Thymus (tissue), 11 donors: ENCODE measurements around the gene MMP20. TPM values are rescaled to one million over a fixed set of nuclear protein-coding genes. Genes with fewer than 3 reads are reported as not detected.

ENCODE experiments used
- DNase-seq, 9 donors: peaks; one replicate each; pipeline ENCODE4 v3.0.0-alpha.2; 2013; ENCODE audit warnings: low spot score in 9 of 9, low read depth in 6 of 9, missing footprints in 1 of 9
- H3K27ac ChIP-seq, 2 donors: one replicate each; pipeline ENCODE4 v1.5.1; 2013; ENCODE audit warnings: control low read depth in 1 of 2, low read depth in 1 of 2, low read length in 1 of 2, mild to moderate bottlenecking in 1 of 2, moderate library complexity in 1 of 2
- H3K27me3 ChIP-seq, 2 donors: one replicate each; pipeline ENCODE4 v1.5.1; 2013; ENCODE audit warnings: low read length in 1 of 2; ENCODE audit not compliant: control insufficient read depth in 2 of 2, insufficient read depth in 1 of 2
- H3K36me3 ChIP-seq, 2 donors: one replicate each; pipeline ENCODE4 v1.5.1; 2013; ENCODE audit warnings: low read length in 1 of 2, mild to moderate bottlenecking in 1 of 2, moderate library complexity in 1 of 2; ENCODE audit not compliant: control insufficient read depth in 2 of 2, insufficient read depth in 2 of 2
- H3K4me1 ChIP-seq, 2 donors: one replicate each; pipeline ENCODE4 v1.5.1; 2013; ENCODE audit warnings: low read length in 2 of 2; ENCODE audit not compliant: control insufficient read depth in 2 of 2, insufficient read depth in 2 of 2
- H3K4me3 ChIP-seq, 2 donors: one replicate each; pipeline ENCODE4 v1.5.1; 2013; ENCODE audit warnings: low read length in 2 of 2, control low read depth in 1 of 2, mild to moderate bottlenecking in 1 of 2
- H3K9me3 ChIP-seq, 2 donors: one replicate each; pipeline ENCODE4 v1.5.1; 2013; ENCODE audit warnings: low read length in 1 of 2, mild to moderate bottlenecking in 1 of 2; ENCODE audit not compliant: control insufficient read depth in 2 of 2, insufficient read depth in 1 of 2
- WGBS: extraction: QIAGEN DNeasy Blood & Tissue Kit; methylation state at CpG from one replicate; pipeline ENCODE4 v1.1.7; 2013; 5-methylcytosine and 5-hydroxymethylcytosine counted together
- polyA plus RNA-seq: library from polyadenylated mRNA; stranded (reverse); fragments of 200-250 nt; gene quantifications from one replicate; pipeline ENCODE4 v1.2.3, GENCODE V29; 2013
- total RNA-seq: library from RNA; stranded (reverse); fragments of 120-200 nt; gene quantifications from one replicate; pipeline ENCODE4 v1.2.4, GENCODE V29; 2013
- donor health status: healthy.

MMP20 gene
- total and polyA plus RNA-seq, 2 donors: 0.14 to 0.23 TPM

DNA sequence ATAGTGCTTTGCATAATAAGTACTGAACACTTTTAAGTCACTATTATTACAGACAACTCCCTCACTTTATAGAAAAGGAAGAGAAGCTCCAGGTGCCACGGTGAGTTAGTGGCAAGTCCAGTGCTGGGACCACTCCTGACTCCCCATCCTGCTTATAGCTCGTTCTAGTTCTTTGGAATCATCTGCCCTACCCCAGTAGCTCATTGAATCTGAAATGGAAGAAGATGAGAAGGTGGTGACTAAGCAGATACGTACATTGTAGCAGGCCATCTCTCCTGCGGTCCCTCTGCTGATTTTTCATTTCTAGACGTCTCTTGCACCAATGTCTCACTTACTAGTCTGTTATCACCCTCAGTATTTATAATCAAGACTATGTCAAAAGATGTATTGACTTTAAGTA lies 21.6 kb downstream of the MMP20 start:
- 89% methylated on average over 5 of the region's 5 CpGs for WGBS
- Histone ChIP-seq H3K36me3 (no peaks in the 10 kb centered on the region), H3K4me3 (no peak overlapping the region), H3K9me3 (no peaks in the 10 kb centered on the region), H3K27me3 (no peaks in the 10 kb centered on the region), H3K4me1 (no peaks in the 10 kb centered on the region), H3K27ac (no peak overlapping the region)
- no peak for DNase-seq

DNA sequence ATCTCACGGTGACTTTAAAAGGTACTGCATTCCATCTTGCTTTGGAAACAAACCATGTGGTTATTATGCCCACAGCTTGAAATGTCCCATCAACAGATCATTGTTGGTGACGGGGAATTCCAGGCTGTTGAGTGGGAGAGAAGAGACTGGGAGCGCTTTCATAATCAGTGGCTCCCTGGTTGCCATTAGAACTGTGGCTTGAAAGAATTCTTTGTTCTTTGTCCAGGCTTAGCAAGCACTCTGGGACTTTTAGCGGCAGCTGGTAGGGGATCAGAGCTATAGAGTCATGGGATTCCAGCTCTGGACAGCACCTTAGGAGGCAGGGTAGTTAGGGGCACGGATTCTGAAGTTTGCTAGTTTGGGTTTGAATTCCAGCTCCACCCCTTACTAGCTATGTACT lies 22.0 kb downstream of the MMP20 start:
- Histone ChIP-seq H3K4me1 (no peaks in the 10 kb centered on the region), H3K36me3 (no peaks in the 10 kb centered on the region), H3K27ac (no peak overlapping the region), H3K9me3 (no peaks in the 10 kb centered on the region), H3K27me3 (no peaks in the 10 kb centered on the region), H3K4me3 (no peak overlapping the region)
- 94% methylated on average over 5 of the region's 5 CpGs for WGBS
- DNase-seq: no peak

DNA sequence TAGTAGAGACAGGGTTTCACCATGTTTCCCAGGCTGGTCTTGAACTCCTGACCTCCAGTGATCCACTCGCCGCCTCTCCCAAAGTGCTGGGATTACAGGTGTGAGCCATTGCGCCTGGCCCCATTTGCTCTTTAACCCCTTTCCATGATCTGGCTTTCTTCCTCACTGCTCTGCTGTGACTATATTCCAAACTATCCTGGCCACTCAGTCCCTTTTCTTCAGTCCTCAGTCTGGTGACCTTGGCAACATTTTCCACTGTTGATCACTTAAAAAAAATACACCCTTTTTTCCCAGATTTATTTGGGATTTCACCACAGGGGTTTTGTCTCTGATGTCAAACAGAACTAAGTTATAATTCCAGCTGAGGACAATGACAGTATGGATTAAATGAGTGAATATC lies 24.5 kb downstream of the MMP20 start:
- 98% methylated on average over 3 of the region's 3 CpGs for WGBS

GRCh38 chr11:102599642-102600261 lies 25.4 kb downstream of the MMP20 start:
- Histone ChIP-seq H3K4me3 (no peak overlapping the region), H3K27ac (no peak overlapping the region), H3K36me3 (no peaks in the 10 kb centered on the region), H3K27me3 (no peaks in the 10 kb centered on the region), H3K4me1 (no peaks in the 10 kb centered on the region), H3K9me3 (no peaks in the 10 kb centered on the region)
- DNase-seq: no peak
- WGBS: 97% methylated on average over 3 of the region's 3 CpGs

More for the DNA sequence above, 24.5 kb downstream of the MMP20 start:
- Histone ChIP-seq H3K4me3 (no peak overlapping the region), H3K36me3 (no peaks in the 10 kb centered on the region), H3K27ac (no peak overlapping the region), H3K27me3 (no peaks in the 10 kb centered on the region), H3K9me3 (no peaks in the 10 kb centered on the region), H3K4me1 (no peaks in the 10 kb centered on the region)
- no peak for DNase-seq

DNA sequence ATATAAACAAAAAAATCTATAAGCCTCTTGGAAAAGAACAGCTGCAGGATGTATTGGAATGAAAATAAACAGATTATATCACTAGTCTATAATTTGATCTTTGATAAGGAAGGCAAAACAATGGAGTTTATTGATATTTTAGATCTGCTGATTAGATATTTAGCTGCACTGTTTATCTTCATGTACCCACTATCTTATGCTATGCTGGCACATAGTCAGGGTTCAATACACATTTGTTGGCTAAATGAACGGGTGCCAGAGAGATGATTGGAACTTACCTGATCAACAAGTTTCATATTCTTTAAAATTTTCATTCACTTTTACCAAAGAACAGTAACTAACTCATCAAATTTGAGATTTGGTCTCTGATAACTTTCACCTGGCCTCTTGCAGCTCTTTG lies 26.9 kb downstream of the MMP20 start:
- Histone ChIP-seq H3K27me3 (no peaks in the 10 kb centered on the region), H3K27ac (no peak overlapping the region), H3K36me3 (no peaks in the 10 kb centered on the region), H3K9me3 (no peaks in the 10 kb centered on the region), H3K4me3 (no peak overlapping the region), H3K4me1 (no peaks in the 10 kb centered on the region)
- WGBS: 94% methylated on average over 1 of the region's 1 CpG
- no peak for DNase-seq

DNA sequence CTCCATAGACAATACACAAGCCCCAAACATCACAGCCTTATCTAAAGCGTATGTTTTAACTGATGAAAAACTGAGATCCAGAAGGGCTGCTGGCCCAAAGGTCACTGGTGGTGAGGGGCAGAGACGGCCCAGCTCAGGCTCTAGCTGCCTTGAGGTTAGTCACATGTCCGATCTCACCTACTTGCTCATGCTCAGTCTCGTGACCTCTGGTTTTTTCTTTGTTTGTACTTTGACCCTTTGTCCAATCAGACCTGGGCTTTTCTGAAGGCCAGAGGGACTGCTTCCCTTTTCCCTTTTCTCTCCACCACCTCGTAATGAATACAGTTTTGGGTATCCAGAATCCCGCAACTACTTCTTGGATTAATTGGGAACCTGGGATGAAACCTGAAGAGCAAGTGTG lies 28.6 kb downstream of the MMP20 start:
- 96% methylated on average over 6 of the region's 6 CpGs for WGBS
- Histone ChIP-seq H3K27ac (no peak overlapping the region), H3K4me3 (no peak overlapping the region), H3K4me1 (no peaks in the 10 kb centered on the region), H3K36me3 (no peaks in the 10 kb centered on the region), H3K9me3 (no peaks in the 10 kb centered on the region), H3K27me3 (no peaks in the 10 kb centered on the region)
- DNase-seq: no peak

DNA sequence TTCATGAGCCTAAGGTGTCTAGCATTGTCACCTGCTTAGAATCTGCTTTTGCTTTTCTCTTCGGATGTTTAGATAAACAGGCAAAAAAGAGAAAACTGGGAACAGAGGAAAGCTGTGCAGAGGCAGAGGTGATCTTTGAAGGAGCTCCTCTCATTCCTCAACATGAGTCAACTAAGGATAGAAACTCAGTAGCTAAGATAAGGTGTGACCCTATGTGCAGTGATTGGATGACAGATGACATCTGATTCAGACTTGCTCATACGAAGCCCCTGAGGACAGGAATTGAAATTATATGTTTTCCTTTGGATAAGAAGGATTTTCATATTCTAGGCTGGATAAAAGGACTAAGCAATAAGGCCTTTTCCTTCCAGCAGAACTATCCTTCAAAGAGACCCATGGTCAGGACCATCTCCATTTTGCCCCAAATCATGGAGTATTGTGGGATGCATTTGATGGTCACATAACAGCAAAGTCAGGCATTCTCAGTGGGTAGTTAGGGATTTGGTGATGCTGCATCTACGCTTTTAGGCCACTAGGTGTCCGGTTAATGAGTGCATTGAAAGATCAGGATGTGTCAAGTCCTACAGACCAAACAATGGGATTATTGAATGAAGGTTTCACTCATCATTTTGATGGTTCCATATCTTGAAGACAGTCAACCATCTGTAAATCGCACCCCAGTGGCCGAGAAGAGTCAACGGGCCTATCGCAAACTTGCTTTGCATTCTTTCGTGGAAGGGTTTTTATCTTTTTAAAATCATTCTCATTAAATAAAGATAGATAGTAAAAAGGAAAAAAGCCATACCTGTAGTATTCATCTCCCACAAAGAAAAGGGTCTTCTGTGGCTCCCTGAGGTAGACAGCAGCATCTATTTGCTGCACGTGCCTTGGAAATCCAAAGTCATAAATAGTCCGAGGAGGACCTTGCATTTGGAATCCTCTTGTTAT lies 32.2 kb downstream of the MMP20 start:
- no peak overlapping the region for H3K4me3 ChIP-seq
- H3K27me3 ChIP-seq: no peaks in the 10 kb centered on the region
- H3K9me3 ChIP-seq: no peaks in the 10 kb centered on the region
- DNase-seq: no peak
- H3K27ac ChIP-seq: no peak overlapping the region
- no peaks in the 10 kb centered on the region for H3K4me1 ChIP-seq
- 97% methylated on average over 11 of the region's 11 CpGs for WGBS
- no peaks in the 10 kb centered on the region for H3K36me3 ChIP-seq

DNA sequence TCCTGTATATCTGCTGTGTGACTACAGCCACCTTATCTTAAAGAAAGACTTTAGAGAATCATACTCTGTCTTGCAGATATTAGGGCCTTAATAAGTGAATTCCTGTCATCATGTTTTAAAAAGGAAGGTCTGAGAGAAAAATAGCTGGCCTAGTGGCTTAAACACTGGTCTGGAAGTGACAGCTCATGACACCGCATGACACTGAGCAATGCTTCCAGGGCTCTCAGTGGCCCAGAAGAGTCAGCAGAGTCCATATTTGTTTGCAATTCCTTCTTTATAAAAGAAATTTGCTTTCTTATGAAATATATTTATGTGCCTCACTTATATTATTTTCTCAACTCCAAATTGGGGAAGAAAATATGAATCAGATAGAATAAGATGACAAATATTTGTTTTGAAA lies 33.0 kb downstream of the MMP20 start:
- WGBS: 97% methylated on average over 1 of the region's 1 CpG

DNA sequence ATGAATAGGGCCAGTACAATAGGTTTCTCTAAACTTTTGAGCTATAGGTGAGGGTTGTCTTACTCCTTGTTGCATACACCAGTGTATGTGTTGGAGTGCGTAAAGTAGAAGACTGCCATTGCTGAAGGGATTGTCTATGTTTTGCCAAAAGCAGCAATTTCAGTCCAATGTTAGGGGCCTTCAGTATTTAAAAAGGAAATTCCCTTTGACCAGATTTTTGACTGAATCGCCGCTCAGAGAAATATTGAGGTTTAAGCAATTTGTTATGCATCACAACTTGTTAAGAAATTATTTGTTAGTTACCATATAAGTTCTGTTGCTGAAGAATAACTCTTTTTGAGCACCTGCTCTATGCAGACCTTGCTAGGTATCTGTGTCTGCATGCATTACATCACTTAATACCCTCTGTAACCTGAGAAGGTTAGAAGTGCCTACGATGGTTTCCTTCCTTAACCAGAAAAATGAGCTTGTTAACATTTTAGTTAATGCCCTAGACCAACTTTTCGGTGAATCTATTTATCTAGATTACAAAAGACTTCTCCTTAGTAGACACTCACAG lies 33.9 kb downstream of the MMP20 start:
- no peaks in the 10 kb centered on the region for H3K9me3 ChIP-seq
- no peaks in the 10 kb centered on the region for H3K36me3 ChIP-seq
- DNase-seq: no peak
- H3K4me1 ChIP-seq: no peaks in the 10 kb centered on the region
- no peak overlapping the region for H3K4me3 ChIP-seq
- H3K27ac ChIP-seq: no peak overlapping the region
- H3K27me3 ChIP-seq: no peaks in the 10 kb centered on the region
- 96% methylated on average over 5 of the region's 5 CpGs for WGBS

More for the DNA sequence above, 33.0 kb downstream of the MMP20 start:
- Histone ChIP-seq H3K4me3 (no peak overlapping the region), H3K27ac (no peak overlapping the region), H3K4me1 (no peaks in the 10 kb centered on the region), H3K27me3 (no peaks in the 10 kb centered on the region), H3K9me3 (no peaks in the 10 kb centered on the region), H3K36me3 (no peaks in the 10 kb centered on the region)
- DNase-seq: no peak
